T-helper 2 cell treated with Interferon-gamma antibody and Interleukin-4, amounts not matched to agents 5 μg/mL and 100 μg/mL, for 36 hours (primary cell): ENCODE measurements around the gene PRR12.
A peak's percentile ranks its signal among the peaks of the same experiment; 100 is the strongest.
"Not testable (repeated sequence)": the region's sequence is repeated elsewhere in the genome, so short reads cannot be mapped to it uniquely, and the experiment has no call there.

Experiments
- DNase-seq: peaks from one replicate; pipeline ENCODE4 v3.0.0; 2021; ENCODE audit warnings: low spot score
- H3K27ac Mint-ChIP-seq: one replicate; pipeline ENCODE4 v1.8.0; 2021; ENCODE audit warnings: mild to moderate bottlenecking, mixed read lengths
- H3K27me3 Mint-ChIP-seq: one replicate; pipeline ENCODE4 v1.8.0; 2021; ENCODE audit warnings: low read depth, mixed read lengths
- H3K36me3 Mint-ChIP-seq: one replicate; pipeline ENCODE4 v1.8.0; 2021; ENCODE audit warnings: low read depth, mixed read lengths
- H3K4me1 Mint-ChIP-seq: one replicate; pipeline ENCODE4 v1.8.0; 2021; ENCODE audit warnings: low read depth, mixed read lengths
- H3K4me3 Mint-ChIP-seq: one replicate; pipeline ENCODE4 v1.8.0; 2022; ENCODE audit warnings: mild to moderate bottlenecking, moderate library complexity, mixed read lengths
- H3K9me3 Mint-ChIP-seq: one replicate; pipeline ENCODE4 v1.8.0; 2021; ENCODE audit warnings: mixed read lengths

The PRR12 gene

DNA sequence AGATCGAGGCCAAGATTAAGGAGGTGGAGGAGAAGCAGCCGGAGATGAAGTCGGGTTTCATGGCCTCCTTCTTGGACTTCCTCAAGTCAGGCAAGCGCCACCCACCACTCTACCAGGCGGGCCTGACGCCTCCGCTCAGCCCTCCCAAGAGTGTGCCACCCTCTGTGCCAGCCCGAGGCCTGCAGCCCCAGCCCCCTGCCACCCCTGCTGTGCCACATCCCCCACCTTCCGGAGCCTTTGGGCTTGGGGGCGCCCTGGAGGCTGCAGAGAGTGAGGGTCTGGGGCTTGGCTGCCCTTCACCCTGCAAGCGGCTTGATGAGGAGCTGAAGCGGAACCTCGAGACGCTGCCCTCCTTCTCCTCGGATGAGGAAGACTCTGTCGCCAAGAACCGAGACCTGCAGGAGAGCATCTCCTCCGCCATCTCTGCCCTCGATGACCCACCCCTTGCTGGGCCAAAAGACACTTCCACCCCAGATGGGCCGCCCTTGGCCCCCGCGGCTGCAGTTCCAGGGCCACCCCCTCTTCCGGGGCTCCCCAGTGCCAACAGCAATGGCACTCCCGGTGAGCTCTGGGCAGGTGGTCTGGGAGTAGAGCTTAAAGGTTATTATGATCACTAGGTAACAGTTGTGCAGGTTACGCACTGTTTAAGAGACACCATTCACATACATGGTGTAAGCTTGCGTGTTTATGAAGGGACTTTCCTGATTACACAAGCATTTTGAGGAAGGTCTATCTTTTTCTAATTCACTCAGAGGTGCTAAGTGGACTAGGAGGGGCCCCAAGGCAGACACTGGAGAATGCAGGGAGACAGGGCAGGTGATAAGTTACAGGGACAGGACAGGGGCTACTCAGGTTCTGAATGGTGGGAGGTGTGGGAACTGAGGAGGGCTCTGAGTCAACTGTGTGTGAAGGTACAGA is 8.7 kb downstream of the PRR12 start:
- H3K36me3 Mint-ChIP-seq: peaks cover 38% of the 10 kb centered on the region
- H3K4me3 Mint-ChIP-seq: no peak overlapping the region
- no peaks in the 10 kb centered on the region for H3K4me1 Mint-ChIP-seq
- H3K27ac Mint-ChIP-seq: no peak overlapping the region
- DNase-seq: no peak
- H3K9me3 Mint-ChIP-seq: no peaks in the 10 kb centered on the region
- no peaks in the 10 kb centered on the region for H3K27me3 Mint-ChIP-seq

DNA sequence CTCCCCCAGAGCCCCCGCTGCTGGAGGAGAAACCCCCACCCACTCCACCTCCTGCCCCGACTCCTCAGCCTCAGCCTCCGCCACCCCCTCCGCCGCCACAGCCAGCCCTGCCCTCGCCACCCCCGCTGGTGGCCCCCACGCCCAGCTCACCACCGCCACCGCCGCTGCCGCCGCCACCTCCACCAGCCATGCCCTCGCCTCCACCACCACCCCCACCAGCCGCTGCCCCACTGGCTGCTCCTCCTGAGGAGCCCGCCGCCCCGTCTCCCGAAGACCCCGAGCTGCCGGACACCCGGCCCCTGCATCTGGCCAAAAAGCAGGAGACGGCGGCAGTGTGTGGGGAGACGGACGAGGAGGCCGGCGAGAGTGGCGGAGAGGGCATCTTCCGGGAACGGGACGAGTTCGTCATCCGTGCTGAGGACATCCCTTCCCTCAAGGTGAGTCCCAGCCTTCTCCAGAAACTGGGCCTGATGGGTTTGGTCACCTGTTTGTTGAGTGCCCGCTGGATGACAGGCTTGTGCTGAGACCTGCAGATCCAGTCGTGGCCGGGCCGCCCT is 10.6 kb downstream of the PRR12 start:
- H3K9me3 Mint-ChIP-seq: no peaks in the 10 kb centered on the region
- no peaks in the 10 kb centered on the region for H3K4me1 Mint-ChIP-seq
- H3K4me3 Mint-ChIP-seq: no peak overlapping the region
- peaks cover 38% of the 10 kb centered on the region for H3K36me3 Mint-ChIP-seq
- no peaks in the 10 kb centered on the region for H3K27me3 Mint-ChIP-seq
- no peak for DNase-seq
- H3K27ac Mint-ChIP-seq: no peak overlapping the region

DNA sequence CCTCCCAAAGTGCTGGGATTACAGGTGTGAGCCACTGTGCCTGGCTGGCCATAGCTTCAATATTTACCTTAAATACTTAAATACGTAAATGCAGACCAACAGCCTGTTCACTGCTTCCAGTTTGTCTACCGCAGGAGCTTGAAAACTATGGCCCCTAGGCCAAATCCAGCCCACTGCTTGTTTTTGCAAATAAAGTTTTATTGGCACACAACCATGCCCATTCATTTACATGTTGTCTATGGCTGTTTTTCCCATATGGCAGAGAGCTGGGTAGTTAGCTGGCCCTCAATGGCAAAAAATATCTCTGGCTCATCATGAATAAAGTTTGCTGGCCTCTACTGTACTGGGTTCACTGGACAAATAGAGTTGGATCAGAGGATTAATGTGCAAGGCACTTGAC is 11.8 kb downstream of the PRR12 start:
- H3K9me3 Mint-ChIP-seq: no peaks in the 10 kb centered on the region
- peaks cover 38% of the 10 kb centered on the region for H3K36me3 Mint-ChIP-seq
- no peaks in the 10 kb centered on the region for H3K27me3 Mint-ChIP-seq
- DNase-seq: no peak
- no peak overlapping the region for H3K27ac Mint-ChIP-seq
- H3K4me1 Mint-ChIP-seq: no peaks in the 10 kb centered on the region
- no peak overlapping the region for H3K4me3 Mint-ChIP-seq

DNA sequence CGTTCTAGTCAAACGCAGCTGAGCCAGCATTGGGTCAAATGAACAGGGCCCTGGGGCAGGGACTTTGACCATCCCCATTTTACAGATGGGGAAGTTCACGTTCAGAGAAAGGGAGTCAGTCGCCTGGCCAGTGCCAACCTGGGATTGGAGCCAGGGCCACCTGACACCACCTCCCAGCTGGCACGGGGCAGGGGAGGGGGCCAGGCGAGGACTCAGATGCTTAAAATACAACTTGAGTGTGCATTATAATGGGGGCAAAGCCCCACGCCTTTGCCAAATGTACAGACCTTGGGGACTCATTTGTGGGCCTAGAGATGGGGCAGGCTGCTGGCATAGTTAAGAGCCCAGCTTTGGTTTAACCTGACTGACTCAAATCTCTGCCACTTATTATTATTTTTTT is 14.6 kb downstream of the PRR12 start:
- Mint-ChIP-seq H3K27me3 (no peaks in the 10 kb centered on the region), H3K36me3 (peaks cover 28% of the 10 kb centered on the region), H3K27ac (no peak overlapping the region), H3K4me3 (no peak overlapping the region), H3K4me1 (no peaks in the 10 kb centered on the region), H3K9me3 (no peaks in the 10 kb centered on the region)
- DNase-seq: no peak

DNA sequence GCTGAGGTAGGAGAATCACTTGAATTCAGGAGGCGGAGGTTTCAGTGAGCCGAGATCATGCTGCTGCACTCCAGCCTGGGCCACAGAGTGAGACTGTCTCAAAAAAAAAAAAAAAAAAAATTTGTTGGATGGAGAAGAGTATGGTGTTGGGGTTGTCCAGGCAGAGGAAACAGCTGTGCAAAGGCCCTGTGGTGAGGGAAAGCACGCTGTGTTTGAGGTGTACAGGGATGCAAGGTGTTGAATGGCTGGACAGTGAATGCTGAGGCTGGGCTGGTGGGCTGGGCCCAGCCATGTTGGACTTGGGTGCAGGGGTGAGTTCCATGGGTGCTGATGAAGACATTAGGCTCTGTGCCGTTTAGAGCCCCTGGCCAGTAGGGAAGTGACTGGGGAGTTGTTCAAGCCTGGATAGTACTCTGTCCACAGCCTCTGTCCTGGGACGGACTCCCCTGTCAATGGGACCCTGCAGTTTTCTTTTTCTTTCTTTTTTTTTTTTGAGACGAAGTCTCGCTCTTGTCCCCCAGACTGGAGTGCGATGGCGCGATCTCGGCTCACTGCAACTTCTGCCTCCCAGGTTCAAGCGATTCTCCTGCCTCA is 18.6 kb downstream of the PRR12 start:
- no peak for DNase-seq
- H3K27ac Mint-ChIP-seq: no peak overlapping the region
- no peak overlapping the region for H3K4me3 Mint-ChIP-seq
- peaks cover 18% of the 10 kb centered on the region for H3K36me3 Mint-ChIP-seq
- H3K9me3 Mint-ChIP-seq: no peaks in the 10 kb centered on the region
- H3K27me3 Mint-ChIP-seq: no peaks in the 10 kb centered on the region
- peaks cover 3% of the 10 kb centered on the region for H3K4me1 Mint-ChIP-seq

DNA sequence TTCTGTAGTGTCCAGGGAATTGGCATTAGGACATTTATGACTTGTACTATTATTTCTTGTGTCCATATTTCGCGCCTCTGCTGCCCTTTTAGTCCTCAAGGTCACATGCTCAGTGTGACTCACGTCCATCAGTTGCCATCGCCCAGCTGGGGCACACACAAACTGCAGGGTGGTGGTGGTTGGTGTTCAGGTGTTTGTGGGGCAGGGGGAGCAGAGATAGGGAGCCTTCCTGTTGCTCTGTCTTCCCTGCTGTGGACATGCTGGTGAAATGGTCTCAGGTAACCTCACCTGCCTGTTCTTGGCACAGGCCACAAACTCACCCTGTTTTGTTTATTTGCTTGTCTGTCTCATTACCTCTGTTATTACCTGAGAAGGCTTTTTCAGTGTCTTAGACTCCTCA is 22.4 kb downstream of the PRR12 start:
- no peaks in the 10 kb centered on the region for H3K9me3 Mint-ChIP-seq
- H3K4me3 Mint-ChIP-seq: no peak overlapping the region
- peaks cover 3% of the 10 kb centered on the region for H3K4me1 Mint-ChIP-seq
- H3K27ac Mint-ChIP-seq: no peak overlapping the region
- peaks cover 46% of the 10 kb centered on the region for H3K36me3 Mint-ChIP-seq
- DNase-seq: no peak
- no peaks in the 10 kb centered on the region for H3K27me3 Mint-ChIP-seq

DNA sequence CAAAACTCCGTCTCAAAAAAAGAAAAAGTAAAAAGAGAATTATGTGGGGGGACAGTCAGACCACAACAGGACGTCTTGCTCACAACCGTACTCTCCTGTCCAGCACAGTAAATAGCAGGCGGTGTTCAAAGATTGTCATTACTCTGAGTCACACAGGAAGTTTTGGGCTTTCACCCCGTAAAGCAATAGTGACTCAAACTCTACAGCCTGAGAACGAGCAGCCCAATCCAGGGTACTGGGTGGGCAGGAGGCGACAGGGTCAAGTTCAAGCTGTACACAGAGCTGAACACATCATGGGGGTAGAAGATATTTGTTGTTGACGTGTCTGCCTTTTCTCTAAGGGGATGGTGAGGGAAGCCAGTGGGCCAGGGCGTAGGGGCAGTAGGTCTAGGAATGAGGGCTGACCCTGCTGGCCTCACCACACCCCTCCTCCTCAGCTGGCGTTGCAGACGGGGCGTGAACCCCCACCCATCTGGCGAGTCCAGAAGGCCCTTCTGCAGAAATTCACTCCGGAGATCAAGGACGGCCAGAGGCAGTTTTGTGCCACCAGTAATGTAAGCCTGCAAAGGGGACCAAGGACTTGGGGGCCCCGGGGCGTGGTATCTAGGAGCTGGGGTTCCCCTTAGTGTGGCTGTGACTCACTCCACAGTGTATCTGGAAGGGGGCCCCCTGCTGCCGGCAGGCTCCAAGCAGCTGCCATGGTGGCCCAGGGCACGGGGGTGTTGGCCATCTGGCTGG is 23.3 kb downstream of the PRR12 start:
- H3K27ac Mint-ChIP-seq: peak overlapping the region; percentile 36
- no peak overlapping the region for H3K4me3 Mint-ChIP-seq
- no peaks in the 10 kb centered on the region for H3K27me3 Mint-ChIP-seq
- no peak for DNase-seq
- peaks cover 49% of the 10 kb centered on the region for H3K36me3 Mint-ChIP-seq
- no peaks in the 10 kb centered on the region for H3K9me3 Mint-ChIP-seq
- H3K4me1 Mint-ChIP-seq: peaks cover 3% of the 10 kb centered on the region

DNA sequence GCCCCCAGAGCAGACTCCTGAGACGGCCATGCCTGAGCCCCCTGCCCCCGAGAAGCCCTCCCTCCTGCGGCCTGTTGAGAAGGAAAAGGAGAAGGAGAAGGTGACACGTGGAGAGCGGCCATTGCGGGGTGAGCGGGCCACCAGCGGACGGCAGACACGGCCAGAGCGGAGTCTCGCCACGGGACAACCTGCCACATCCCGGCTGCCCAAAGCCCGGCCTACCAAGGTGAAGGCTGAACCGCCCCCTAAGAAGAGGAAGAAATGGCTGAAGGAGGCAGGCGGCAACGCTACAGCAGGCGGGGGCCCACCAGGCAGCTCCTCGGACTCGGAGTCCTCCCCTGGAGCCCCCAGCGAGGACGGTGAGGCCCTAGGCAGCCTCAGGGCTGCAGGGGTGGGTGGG is 24.9 kb downstream of the PRR12 start:
- Mint-ChIP-seq H3K36me3 (peaks cover 50% of the 10 kb centered on the region), H3K4me1 (peaks cover 3% of the 10 kb centered on the region), H3K4me3 (no peak overlapping the region), H3K27ac (no peak overlapping the region), H3K9me3 (no peaks in the 10 kb centered on the region), H3K27me3 (no peaks in the 10 kb centered on the region)
- no peak for DNase-seq

DNA sequence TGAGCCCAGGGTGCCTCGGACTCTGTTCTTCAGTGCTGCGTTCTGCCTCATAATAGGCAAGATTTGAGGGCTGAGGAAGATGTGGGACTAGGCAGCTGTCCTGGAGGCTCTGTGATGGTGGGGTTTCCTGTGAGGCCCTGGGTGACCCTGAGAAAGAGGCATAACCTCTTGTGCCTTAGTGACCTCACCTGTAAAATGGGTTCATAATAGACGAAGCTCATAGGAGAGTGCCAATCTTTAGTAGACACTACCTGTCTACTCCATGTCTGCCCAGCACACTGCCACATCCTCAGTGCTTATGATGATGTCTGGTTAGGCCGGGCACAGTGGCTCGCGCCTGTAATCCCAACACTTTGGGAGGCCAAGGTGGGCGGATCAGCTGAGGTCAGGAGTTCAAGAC is 25.6 kb downstream of the PRR12 start:
- no peak for DNase-seq
- Mint-ChIP-seq H3K27ac (no peak overlapping the region), H3K27me3 (no peaks in the 10 kb centered on the region), H3K4me3 (no peak overlapping the region), H3K4me1 (peaks cover 3% of the 10 kb centered on the region), H3K9me3 (no peaks in the 10 kb centered on the region), H3K36me3 (peaks cover 52% of the 10 kb centered on the region)

DNA sequence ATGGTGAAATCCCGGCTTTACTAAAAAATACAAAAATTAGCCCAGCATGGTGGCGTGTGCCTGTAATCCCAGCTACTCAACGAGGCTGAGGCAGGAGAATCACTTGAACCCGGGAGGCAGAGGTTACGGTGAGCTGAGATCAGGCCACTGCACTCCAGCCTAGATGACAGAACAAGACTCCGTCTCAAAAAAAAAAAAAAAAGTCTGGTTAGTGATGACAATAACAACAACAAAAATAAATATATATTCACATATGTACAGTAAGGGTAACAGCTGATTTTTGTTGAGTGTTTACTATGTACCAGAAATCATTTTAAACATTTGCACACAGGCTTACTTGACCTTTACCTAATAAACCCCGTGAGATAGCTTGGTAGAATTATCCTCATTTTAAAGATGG is 26.0 kb downstream of the PRR12 start:
- Mint-ChIP-seq H3K27ac (no peak overlapping the region), H3K27me3 (no peaks in the 10 kb centered on the region), H3K36me3 (peaks cover 55% of the 10 kb centered on the region), H3K4me3 (no peak overlapping the region), H3K9me3 (no peaks in the 10 kb centered on the region), H3K4me1 (peaks cover 3% of the 10 kb centered on the region)
- DNase-seq: no peak

DNA sequence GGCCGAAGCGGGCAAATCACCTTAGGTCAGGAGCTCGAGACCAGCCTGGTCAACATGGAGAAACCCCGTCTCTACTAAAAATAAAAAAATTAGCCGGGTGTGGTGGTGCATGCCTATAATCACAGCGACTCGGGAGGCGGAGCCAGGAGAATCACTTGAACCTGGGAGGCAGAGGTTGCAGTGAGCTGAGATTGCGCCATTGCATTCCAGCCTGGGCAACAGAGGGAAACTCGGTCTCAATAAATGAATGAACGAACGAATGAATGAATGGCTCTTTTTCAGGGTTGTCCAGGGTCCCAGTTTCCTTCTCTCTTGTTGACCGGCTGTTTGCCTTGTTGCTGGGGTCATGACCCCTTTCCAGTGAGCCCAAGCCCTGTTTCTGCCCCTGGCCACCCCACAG is 26.9 kb downstream of the PRR12 start:
- not testable (repeated sequence) for DNase-seq, H3K27ac Mint-ChIP-seq
- peaks cover 54% of the 10 kb centered on the region for H3K36me3 Mint-ChIP-seq

DNA sequence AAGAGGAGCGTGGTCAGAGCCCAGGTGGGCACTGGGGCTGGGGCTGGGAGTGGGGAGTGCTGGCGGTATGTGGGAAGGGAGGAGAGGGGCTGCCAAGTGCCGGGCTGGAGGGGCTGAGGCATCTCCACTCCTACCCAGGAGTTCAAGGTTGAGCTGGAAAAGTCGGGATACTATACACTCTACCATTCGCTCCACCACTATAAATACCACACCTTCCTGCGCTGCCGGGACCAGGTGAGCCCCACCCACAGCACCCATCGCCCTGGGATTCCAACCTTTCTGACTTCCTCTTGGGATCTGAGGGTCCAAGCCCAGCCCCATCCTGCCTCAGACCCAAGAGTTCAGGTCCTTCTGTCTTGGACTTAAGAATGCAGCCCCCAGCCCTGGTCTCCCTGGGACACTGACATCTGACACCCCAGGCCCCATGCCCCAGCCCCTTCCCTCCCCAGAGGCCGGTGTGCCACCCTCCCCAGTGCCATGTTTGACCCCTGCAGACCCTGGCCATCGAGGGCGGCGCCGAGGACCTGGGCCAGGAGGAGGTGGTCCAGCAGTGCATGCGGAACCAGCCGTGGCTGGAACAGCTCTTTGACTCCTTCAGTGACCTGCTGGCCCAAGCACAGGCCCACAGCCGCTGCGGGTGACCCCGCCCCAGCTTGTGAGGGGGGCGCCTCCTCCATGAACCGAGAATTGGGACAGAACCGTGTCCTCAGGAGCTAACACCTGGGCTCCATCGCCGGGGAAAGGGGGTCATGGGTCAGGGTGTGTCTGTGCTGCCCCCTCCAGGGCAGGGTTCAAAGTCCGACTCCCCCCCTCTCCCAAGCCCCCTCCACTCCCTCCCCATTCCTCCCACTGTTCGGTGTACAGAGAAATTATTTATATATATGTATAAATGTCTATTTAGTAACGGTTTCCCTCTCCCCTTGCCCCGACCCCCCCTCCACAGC is 34.3 kb downstream of the PRR12 start:
- Mint-ChIP-seq H3K27me3 (no peaks in the 10 kb centered on the region), H3K36me3 (peaks cover 31% of the 10 kb centered on the region), H3K9me3 (no peaks in the 10 kb centered on the region), H3K4me3 (no peak overlapping the region), H3K4me1 (no peaks in the 10 kb centered on the region), H3K27ac (no peak overlapping the region)
- no peak for DNase-seq

More for the DNA sequence above, 26.9 kb downstream of the PRR12 start:
- H3K27me3 Mint-ChIP-seq, H3K9me3 Mint-ChIP-seq, H3K4me3 Mint-ChIP-seq, H3K4me1 Mint-ChIP-seq: not testable (repeated sequence)

DNA sequence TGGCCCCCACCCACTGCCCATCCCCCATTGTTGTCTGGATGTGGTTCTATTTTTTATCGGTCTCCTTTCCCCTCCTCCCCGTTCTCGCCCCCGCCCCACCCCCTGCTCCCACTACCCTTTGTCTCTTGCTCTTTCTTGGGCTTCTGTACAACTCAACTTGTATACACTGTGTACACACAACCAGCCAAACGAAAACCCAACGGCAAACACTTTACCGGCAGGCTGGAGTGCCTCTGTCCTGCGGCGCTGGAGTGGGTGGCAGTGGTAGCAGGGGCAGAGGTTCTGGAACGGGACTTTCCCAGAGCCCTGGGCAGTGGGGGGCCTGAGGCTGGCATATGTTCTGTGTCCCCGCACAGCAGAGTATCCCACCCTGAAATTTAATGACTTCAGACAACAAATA is 35.2 kb downstream of the PRR12 start:
- peaks cover 31% of the 10 kb centered on the region for H3K36me3 Mint-ChIP-seq
- H3K4me3 Mint-ChIP-seq: no peak overlapping the region
- no peak overlapping the region for H3K27ac Mint-ChIP-seq
- H3K9me3 Mint-ChIP-seq: no peaks in the 10 kb centered on the region
- no peaks in the 10 kb centered on the region for H3K27me3 Mint-ChIP-seq
- no peaks in the 10 kb centered on the region for H3K4me1 Mint-ChIP-seq
- no peak for DNase-seq
